H1 (cell line): ENCODE data around the gene FMN2.

ENCODE experiments used
- ATF3 ChIP-seq: IDR thresholded peaks from 2 replicates; pipeline ENCODE4 v1.6.1; 2011; ENCODE audit warnings: low read depth, mild to moderate bottlenecking, low read length; ENCODE audit not compliant: insufficient read depth
- CTCF ChIP-seq, 3 experiments: IDR thresholded peaks; 1 replicate in 2 of 3; 2 replicates in 1 of 3; pipeline versions ENCODE4 v1.5.1 to v1.6.1; 2011; ENCODE audit warnings: low read length in 3 of 3, mild to moderate bottlenecking in 3 of 3, inconsistent platforms in 2 of 3, low read depth in 1 of 3, moderate library complexity in 1 of 3; ENCODE audit not compliant: insufficient read depth in 1 of 3; ENCODE audit errors: control extremely low read depth in 1 of 3
- EP300 ChIP-seq, 2 experiments: IDR thresholded peaks; 1 replicate in 1 of 2; 2 replicates in 1 of 2; pipeline ENCODE4 v1.6.1; 2011 to 2012; ENCODE audit warnings: low read depth in 2 of 2, low read length in 2 of 2, mild to moderate bottlenecking in 2 of 2, borderline replicate concordance in 1 of 2, inconsistent platforms in 1 of 2, moderate library complexity in 1 of 2
- POLR2AphosphoS5 ChIP-seq: IDR thresholded peaks from 2 replicates; pipeline ENCODE4 v1.6.1; 2011; ENCODE audit warnings: low read depth, low read length
- USF2 ChIP-seq: IDR thresholded peaks from 2 replicates; pipeline ENCODE4 v1.6.1; 2011; ENCODE audit warnings: low read length, improper control_type of control experiment

- TF ChIP-seq EP300 (IDR thresholded peaks at IDR 0.05; ENCODE audit: borderline replicate concordance in 1 of 2, low read depth in 2 of 2, low read length in 2 of 2) (no peak), USF2 (no peak), ATF3 (no peak), CTCF (IDR thresholded peaks at IDR 0.05; ENCODE audit: control extremely low read depth in 1 of 3, insufficient read depth in 1 of 3, low read depth in 1 of 3, low read length in 3 of 3) (no peak), POLR2AphosphoS5 (no peak)
Measured at GRCh38 chr1:240295811-240296210, 204.1 kb downstream of the FMN2 start.
